Activated effector memory CD4-positive, alpha-beta T cell treated with Interleukin-2 at 50 U/mL for 16 hours (primary cell): ENCODE results near the gene YY2.
A peak's percentile ranks its signal among the peaks of the same experiment; 100 is the strongest.
"Not testable (repeated sequence)": the region's sequence is repeated elsewhere in the genome, so short reads cannot be mapped to it uniquely, and the experiment has no call there.

Source experiments
- DNase-seq: peaks from one replicate; pipeline ENCODE4 v3.0.0-alpha.2; 2020

Gene YY2

GRCh38 chrX:21855937-21856415, at the start of gene YY2:
Gene YY2 (plus strand): TSS chrX:21855987. CDS start chrX:21856485, 498 bp downstream.
- DNase-seq = no peak

- DNase-seq = no peak
These were observed 49.1 kb upstream of the YY2 start for GRCh38 chrX:21806691-21807090.

GRCh38 chrX:21811832-21812231, 44.0 kb upstream of the YY2 start:
- no peak for DNase-seq

- no peak for DNase-seq
These were observed 43.2 kb upstream of the YY2 start for GRCh38 chrX:21812628-21813027.

- DNase-seq = no peak
These were observed 42.0 kb upstream of the YY2 start for GRCh38 chrX:21813612-21814368.

GRCh38 chrX:21816136-21816535, 39.7 kb upstream of the YY2 start:
- DNase-seq = no peak

- DNase-seq = not testable (repeated sequence)
These were observed 35.6 kb upstream of the YY2 start for GRCh38 chrX:21820170-21820569.

- no peak for DNase-seq
These were observed 33.9 kb upstream of the YY2 start for GRCh38 chrX:21821875-21822274.

GRCh38 chrX:21831496-21831895, 24.3 kb upstream of the YY2 start:
- DNase-seq = no peak

GRCh38 chrX:21837056-21837455, 18.7 kb upstream of the YY2 start:
- no peak for DNase-seq

- no peak for DNase-seq
These were observed 16.9 kb upstream of the YY2 start for GRCh38 chrX:21838937-21839333.

- DNase-seq = peak; percentile 74
These were observed 16.2 kb upstream of the YY2 start, which contains the start of gene MBTPS2 for GRCh38 chrX:21839334-21840192. Gene MBTPS2 (plus strand): TSS chrX:21839617. CDS start chrX:21839735, 118 bp downstream.

- DNase-seq = no peak
These were observed 15.6 kb upstream of the YY2 start for GRCh38 chrX:21840193-21840545.

GRCh38 chrX:21843179-21843578, 12.6 kb upstream of the YY2 start:
- DNase-seq = no peak

GRCh38 chrX:21845096-21845495, 10.7 kb upstream of the YY2 start:
- DNase-seq = no peak

GRCh38 chrX:21847342-21847741, 8.4 kb upstream of the YY2 start:
- DNase-seq = no peak

- no peak for DNase-seq
These were observed 2.2 kb upstream of the YY2 start for GRCh38 chrX:21853578-21853977.

- no peak for DNase-seq
These were observed 717 bp downstream of the YY2 start for GRCh38 chrX:21856504-21856903.

- DNase-seq = no peak
These were observed 7.5 kb downstream of the YY2 start for GRCh38 chrX:21863241-21863640.

- no peak for DNase-seq
These were observed 9.6 kb downstream of the YY2 start for GRCh38 chrX:21865436-21865835.

- DNase-seq = no peak
These were observed 14.7 kb downstream of the YY2 start for GRCh38 chrX:21870494-21870893.

- no peak for DNase-seq
These were observed 17.4 kb downstream of the YY2 start for GRCh38 chrX:21873063-21873775.

GRCh38 chrX:21874182-21874581, 18.4 kb downstream of the YY2 start:
- not testable (repeated sequence) for DNase-seq
